Mucosa of descending colon (tissue), 3 donors: ENCODE data around the gene FAM83E. TPM values are rescaled to one million over a fixed set of nuclear protein-coding genes. Genes with fewer than 3 reads are reported as not detected.

Source experiments
- ATAC-seq: fragments of 200-7000 bp; cut with Tn5 transposase; one replicate; pipeline ENCODE4 v1.9.1; 2020; ENCODE audit warnings: mild to moderate bottlenecking, moderate library complexity
- DNase-seq, 3 donors: peaks; one replicate each; pipeline ENCODE4 v3.0.0-alpha.2; 2020
- H3K36me3 ChIP-seq: fragments of 200-600 bp; one replicate; pipeline ENCODE4 v1.8.0; 2021; ENCODE audit warnings: low read depth, mild to moderate bottlenecking
- H3K4me1 ChIP-seq: fragments of 200-600 bp; one replicate; pipeline ENCODE4 v1.8.0; 2021; ENCODE audit warnings: low read depth, mild to moderate bottlenecking
- H3K4me3 ChIP-seq: fragments of 200-600 bp; one replicate; pipeline ENCODE4 v1.8.0; 2021; ENCODE audit warnings: mild to moderate bottlenecking
- H3K9me3 ChIP-seq: fragments of 200-600 bp; one replicate; pipeline ENCODE4 v1.8.0; 2021; ENCODE audit warnings: mild to moderate bottlenecking
- CTCF ChIP-seq: fragments of 200-600 bp; IDR thresholded peaks from one replicate; pipeline ENCODE4 v1.8.0; 2022; ENCODE audit warnings: antibody characterized with exemption, mild to moderate bottlenecking
- intact Hi-C, 2 donors: fragments of 100-400 bp; cut with DNase I in 1 of 2; cut with micrococcal nuclease in 1 of 2; formaldehyde crosslinking; loops; one replicate each; pipeline versions ENCODE4 v1.11.0 to v1.11.1; 2022; cut with DNase I, micrococcal nuclease
- total RNA-seq, 3 donors: library from RNA; stranded (reverse); fragmentation: NEBNext Ultra II Directional in 2 of 3; extraction: Animal tissue kit (Norgen Biotek cat#: 25700) in 2 of 3; gene quantifications; one replicate each; pipeline versions ENCODE4 v1.2.1 to v1.2.4, GENCODE V29; 2021 to 2023
- donor health status: DM: no; HTN: no; CAD: no; lungs with moderate emphysema.
- donor health status: DM: no; HTN: no; CAD: no.
- donor health status: DM: no; HTN: yes; CAD: no.

Gene FAM83E
- total RNA-seq, 3 donors from 2014 or later, result 97.8 to 180 (median 175) TPM

GRCh38 chr19:48565090-48565489 lies 49.8 kb downstream of the FAM83E start:
- H3K4me3 ChIP-seq, result no peak overlapping the region
- intact Hi-C loops, result no loop called here
- H3K4me1 ChIP-seq, result no peaks in the 10 kb centered on the region
- no peak for TF ChIP-seq CTCF
- no peaks in the 10 kb centered on the region for H3K9me3 ChIP-seq
- H3K36me3 ChIP-seq, result no peaks in the 10 kb centered on the region
- DNase-seq (no peak), ATAC-seq (no peak)

Other genes with a start within 250 kb of the FAM83E start
- 100 to 1,000 TPM; 144 to 214 (median 200) TPM for gene KDELR1, start 223.5 kb downstream of the FAM83E start, total RNA-seq
- under 1 TPM; 0.26 to 0.46 (median 0.35) TPM for gene GRIN2D, start 221.4 kb downstream of the FAM83E start, total RNA-seq
- 10 to 100 TPM; 19.7 to 26.8 (median 24.3) TPM for gene GRWD1, start 169.1 kb downstream of the FAM83E start, total RNA-seq
- gene KCNJ14, start 159.5 kb downstream of the FAM83E start, total RNA-seq, result 1 to 10 TPM in 1 of 3 donors, under 1 TPM in 2; 0.46 to 1.3 (median 0.67) TPM
- 10 to 100 TPM; 66.3 to 86.9 (median 69.3) TPM for gene CYTH2, start 145.7 kb downstream of the FAM83E start, total RNA-seq
- 1 to 10 TPM in 2 of 3 donors, under 1 TPM in 1; 0.48 to 2.6 (median 1.3) TPM for gene LMTK3, start 103.2 kb downstream of the FAM83E start, total RNA-seq
- 1 to 10 TPM in 2 of 3 donors, under 1 TPM in 1; 0.51 to 3.1 (median 1.1) TPM for gene SULT2B1, start 62.9 kb downstream of the FAM83E start, total RNA-seq
- gene SPACA4, start 8.3 kb downstream of the FAM83E start, total RNA-seq, result not detected
- gene RPL18, start 4.1 kb upstream of the FAM83E start, total RNA-seq, result 1,000 to 10,000 TPM in 2 of 3 donors, 100 to 1,000 TPM in 1; 999 to 1,336 (median 1,270) TPM
- 10 to 100 TPM; 37.9 to 54.8 (median 50.2) TPM for gene SPHK2, start 4.4 kb upstream of the FAM83E start, total RNA-seq
- 10 to 100 TPM in 2 of 3 donors, 1 to 10 TPM in 1; 8.2 to 18.4 (median 11.1) TPM for gene DBP, start 22.3 kb upstream of the FAM83E start, total RNA-seq
- 10 to 100 TPM in 1 of 3 donors, 1 to 10 TPM in 2; 1.8 to 19.9 (median 3.7) TPM for gene CA11, start 31.1 kb upstream of the FAM83E start, total RNA-seq
- 1 to 10 TPM in 1 of 3 donors, under 1 TPM in 2; 0.22 to 1.2 (median 0.46) TPM for gene NTN5, start 57.9 kb upstream of the FAM83E start, total RNA-seq
- 100 to 1,000 TPM in 2 of 3 donors, 10 to 100 TPM in 1; 44.7 to 137 (median 116) TPM for gene FUT2, start 80.9 kb upstream of the FAM83E start, total RNA-seq
- gene MAMSTR, start 104.6 kb upstream of the FAM83E start, total RNA-seq, result 1 to 10 TPM in 1 of 3 donors, under 1 TPM in 2; 0.31 to 2.4 (median 0.61) TPM
- gene RASIP1, start 125.5 kb upstream of the FAM83E start, total RNA-seq, result 1 to 10 TPM; 1.7 to 8.6 (median 3.2) TPM
- not detected for gene IZUMO1, start 131.8 kb upstream of the FAM83E start, total RNA-seq
- 1 to 10 TPM in 1 of 3 donors, under 1 TPM in 2; 0.17 to 1.5 (median 0.72) TPM for gene FUT1, start 137.6 kb upstream of the FAM83E start, total RNA-seq
- gene FGF21, start 140.4 kb upstream of the FAM83E start, total RNA-seq, result not detected
- gene BCAT2, start 196.0 kb upstream of the FAM83E start, total RNA-seq, result 10 to 100 TPM; 46.6 to 82.6 (median 57.4) TPM
- 10 to 100 TPM in 1 of 3 donors, 1 to 10 TPM in 2; 2.4 to 10.1 (median 2.4) TPM for gene HSD17B14, start 221.4 kb upstream of the FAM83E start, total RNA-seq